Activated CD4-positive, alpha-beta T cell treated with anti-CD3 and anti-CD28 coated beads for 36 hours (primary cell): ENCODE data around the gene NAA25. TPM values are rescaled to one million over a fixed set of nuclear protein-coding genes. Genes with fewer than 3 reads are reported as not detected.

Source experiments
- ATAC-seq: fragments of 200-7000 bp; cut with Tn5 transposase; one replicate; pipeline ENCODE4 v1.10.0; 2021; ENCODE audit warnings: mild to moderate bottlenecking, moderate library complexity
- CTCF ChIA-PET: fragments of 350-600 bp; sonication (Branson Sonifier 250); formaldehyde crosslinking; loops from one replicate; lab custom pipeline; 2021; ENCODE audit warnings: antibody characterized with exemption; lab: Charles Lee
- POLR2A ChIA-PET: fragments of 350-600 bp; sonication (Branson Sonifier 250); formaldehyde crosslinking; loops from one replicate; lab custom pipeline; 2021; ENCODE audit warnings: antibody characterized with exemption, inconsistent platforms; lab: Charles Lee
- DNase-seq: peaks from one replicate; pipeline ENCODE4 v3.0.0-alpha.2; 2020
- H3K27ac Mint-ChIP-seq: one replicate; pipeline ENCODE4 v1.8.0; 2021; ENCODE audit warnings: mixed read lengths
- H3K27me3 Mint-ChIP-seq: one replicate; pipeline ENCODE4 v1.8.0; 2021; ENCODE audit warnings: mixed read lengths
- H3K36me3 Mint-ChIP-seq: one replicate; pipeline ENCODE4 v1.8.0; 2021; ENCODE audit warnings: low read depth, mixed read lengths
- H3K4me1 Mint-ChIP-seq: one replicate; pipeline ENCODE4 v1.8.0; 2021; ENCODE audit warnings: mixed read lengths
- H3K4me3 Mint-ChIP-seq: one replicate; pipeline ENCODE4 v1.8.0; 2021; ENCODE audit warnings: mild to moderate bottlenecking, moderate library complexity, mixed read lengths
- H3K9me3 Mint-ChIP-seq: one replicate; pipeline ENCODE4 v1.8.0; 2021; ENCODE audit warnings: low read depth, mixed read lengths
- intact Hi-C, 2 experiments: fragments of 100-400 bp; cut with DNase I in 1 of 2; cut with micrococcal nuclease in 1 of 2; formaldehyde crosslinking; loops; one replicate each; pipeline versions ENCODE4 v1.14.2 to v1.15.1; 2022 to 2024; cut with DNase I, micrococcal nuclease
- total RNA-seq, 2 experiments: library from RNA; stranded (reverse); gene quantifications; one replicate each; pipeline ENCODE4 v1.2.3, GENCODE V29; 2021

The NAA25 gene
- total RNA-seq, 2 experiments from 2014 or later: 50.9 to 58.5 TPM

GRCh38 chr12:112022241-112023016 is 86.2 kb downstream of the NAA25 start:
- no peaks in the 10 kb centered on the region for H3K27me3 Mint-ChIP-seq
- CTCF ChIA-PET: interaction anchor here (0.7 to 2.2 kb wide), 2 partner anchors 77 to 101 kb away, joined by 3 to 10 read pairs; no protein-coding TSS in a partner anchor
- DNase-seq (no peak), ATAC-seq (no peak)
- H3K36me3 Mint-ChIP-seq: peaks cover 45% of the 10 kb centered on the region
- H3K9me3 Mint-ChIP-seq: no peaks in the 10 kb centered on the region
- H3K27ac Mint-ChIP-seq: peak overlapping the region; percentile 10
- H3K4me1 Mint-ChIP-seq: peaks cover 46% of the 10 kb centered on the region
- H3K4me3 Mint-ChIP-seq: no peak overlapping the region
- intact Hi-C loops: no loop called here
- POLR2A ChIA-PET: interaction anchor here (1.1 to 1.7 kb wide), 2 partner anchors 8 to 12 kb away, joined by 3 to 9 read pairs; no protein-coding TSS in a partner anchor

- Mint-ChIP-seq H3K27ac (peak overlapping the region; percentile 15), H3K9me3 (peaks cover 2% of the 10 kb centered on the region), H3K4me1 (peaks cover 50% of the 10 kb centered on the region), H3K4me3 (no peak overlapping the region), H3K27me3 (no peaks in the 10 kb centered on the region), H3K36me3 (peaks cover 52% of the 10 kb centered on the region)
- ChIA-PET POLR2A (no interaction called here), CTCF (interaction anchor here (0.7 to 1.2 kb wide), 5 partner anchors 27 to 380 kb away, joined by 3 to 8 read pairs (median 4); no protein-coding TSS in a partner anchor)
- ATAC-seq (no peak), DNase-seq (no peak)
- intact Hi-C loops: no loop called here
Observed at GRCh38 chr12:112020947-112021457, 87.6 kb downstream of the NAA25 start.

GRCh38 chr12:112018571-112019237 is 89.9 kb downstream of the NAA25 start:
- ATAC-seq: no peak
- H3K4me1 Mint-ChIP-seq: peaks cover 59% of the 10 kb centered on the region
- no peak for DNase-seq
- H3K27me3 Mint-ChIP-seq: no peaks in the 10 kb centered on the region
- CTCF ChIA-PET: interaction anchor here (1.1 to 1.4 kb wide), 2 partner anchors 15 to 73 kb away, joined by 3 to 5 read pairs; no protein-coding TSS in a partner anchor
- intact Hi-C loops: no loop called here
- peak overlapping the region; percentile 69 for H3K27ac Mint-ChIP-seq
- peaks cover 51% of the 10 kb centered on the region for H3K36me3 Mint-ChIP-seq
- POLR2A ChIA-PET: no interaction called here
- H3K4me3 Mint-ChIP-seq: no peak overlapping the region
- peaks cover 6% of the 10 kb centered on the region for H3K9me3 Mint-ChIP-seq

GRCh38 chr12:112017041-112017440 is 91.5 kb downstream of the NAA25 start:
- Mint-ChIP-seq H3K4me1 (peaks cover 53% of the 10 kb centered on the region), H3K4me3 (no peak overlapping the region), H3K9me3 (peaks cover 6% of the 10 kb centered on the region), H3K27ac (peak overlapping the region; percentile 4), H3K27me3 (no peaks in the 10 kb centered on the region), H3K36me3 (peaks cover 42% of the 10 kb centered on the region)
- intact Hi-C loops: no loop called here
- ChIA-PET POLR2A (no interaction called here), CTCF (interaction anchor here (1.2 kb wide), 1 partner anchor 65 kb away, joined by 4 read pairs; no protein-coding TSS in a partner anchor)
- DNase-seq (no peak), ATAC-seq (no peak)

- POLR2A ChIA-PET: interaction anchor here (0.6 kb wide), 1 partner anchor 14 kb away, joined by 4 read pairs; no protein-coding TSS in a partner anchor
- Mint-ChIP-seq H3K4me1 (peaks cover 64% of the 10 kb centered on the region), H3K36me3 (peaks cover 48% of the 10 kb centered on the region), H3K9me3 (peaks cover 8% of the 10 kb centered on the region), H3K27ac (peak overlapping the region; percentile 75), H3K4me3 (no peak overlapping the region), H3K27me3 (no peaks in the 10 kb centered on the region)
- DNase-seq (no peak), ATAC-seq (no peak)
- intact Hi-C loops: loop anchor here in 1 of 2 experiments (2.0 kb wide), 1 partner anchor 173 kb away; the partner anchor contains the start of gene MAPKAPK5
- CTCF ChIA-PET: interaction anchor here (0.7 to 1.2 kb wide), 2 partner anchors 64 to 68 kb away, joined by 3 to 4 read pairs; no protein-coding TSS in a partner anchor
Observed at GRCh38 chr12:112015938-112016337, 92.6 kb downstream of the NAA25 start.

GRCh38 chr12:112013601-112014402 is 94.8 kb downstream of the NAA25 start:
- Mint-ChIP-seq H3K4me3 (peak overlapping the region; percentile 98), H3K9me3 (peaks cover 8% of the 10 kb centered on the region), H3K36me3 (peaks cover 51% of the 10 kb centered on the region), H3K27me3 (no peaks in the 10 kb centered on the region), H3K27ac (peak overlapping the region; percentile 91), H3K4me1 (peaks cover 61% of the 10 kb centered on the region)
- DNase-seq (peak; percentile 85), ATAC-seq (peak; percentile 55)
- intact Hi-C loops: loop anchor here (1.0 to 5.0 kb wide), 19 partner anchors 20 to 1547 kb away; partner anchors contain the start of genes MAPKAPK5 (in 2 of the 2), NAA25 (in 2 of the 2), TRAFD1 (in 2 of the 2) and ATXN2 (in 1 of the 2)
- ChIA-PET POLR2A (interaction anchor here (0.6 to 1.7 kb wide), 12 partner anchors 10 to 113 kb away, joined by 3 to 10 read pairs (median 4); partner anchors contain the start of genes NAA25 and TRAFD1), CTCF (interaction anchor here (0.6 to 2.1 kb wide), 23 partner anchors 9 to 957 kb away, joined by 3 to 18 read pairs (median 4); partner anchors contain the start of genes MAPKAPK5 and TRAFD1)

GRCh38 chr12:112012775-112013600 is 95.6 kb downstream of the NAA25 start, which contains the start of the genes ERP29 and TMEM116:
Gene ERP29, plus strand, starts transcription at chr12:112013426. Its CDS starts 40 bp downstream, at chr12:112013466.
Gene TMEM116, minus strand, starts transcription at chr12:112013165. Its CDS starts 7,895 bp downstream, at chr12:112005270.
- ATAC-seq (peak; percentile 80), DNase-seq (peak; percentile 100)
- Mint-ChIP-seq H3K27ac (peak within 1 kb of the TSS; percentile 99), H3K36me3 (peaks cover 45% of the 10 kb centered on the region), H3K4me1 (peaks cover 53% of the 10 kb centered on the region), H3K4me3 (peak within 1 kb of the TSS; percentile 98), H3K9me3 (peaks cover 8% of the 10 kb centered on the region), H3K27me3 (no peaks in the 10 kb centered on the region)
- intact Hi-C loops: loop anchor here (1.0 to 5.0 kb wide), 17 partner anchors 19 to 1546 kb away; partner anchors contain the start of genes NAA25 (in 2 of the 2), TRAFD1 (in 2 of the 2), ATXN2 (in 1 of the 2) and BRAP (in 1 of the 2)
- ChIA-PET POLR2A (interaction anchor here (0.7 to 1.7 kb wide), 6 partner anchors 10 to 433 kb away, joined by 3 to 6 read pairs (median 4); partner anchors contain the start of gene TRAFD1), CTCF (interaction anchor here (0.8 to 2.1 kb wide), 10 partner anchors 8 to 112 kb away, joined by 3 to 17 read pairs (median 5); partner anchors contain the start of gene TRAFD1)

- peaks cover 39% of the 10 kb centered on the region for H3K36me3 Mint-ChIP-seq
- H3K27ac Mint-ChIP-seq: peak overlapping the region; percentile 99
- peaks cover 8% of the 10 kb centered on the region for H3K9me3 Mint-ChIP-seq
- no peaks in the 10 kb centered on the region for H3K27me3 Mint-ChIP-seq
- H3K4me3 Mint-ChIP-seq: peak overlapping the region; percentile 98
- intact Hi-C loops: loop anchor here (2.0 to 5.0 kb wide), 4 partner anchors 96 to 1544 kb away; partner anchors contain the start of genes FAM216A (in 1 of the 2), GPN3 (in 1 of the 2), NAA25 (in 1 of the 2) and TRAFD1 (in 1 of the 2)
- no peak for ATAC-seq
- ChIA-PET CTCF (interaction anchor here (1.0 to 1.2 kb wide), 2 partner anchors 67 to 375 kb away, joined by 3 to 5 read pairs; no protein-coding TSS in a partner anchor), POLR2A (interaction anchor here (0.6 to 1.0 kb wide), 2 partner anchors 8 to 11 kb away, joined by 6 to 7 read pairs; no protein-coding TSS in a partner anchor)
- H3K4me1 Mint-ChIP-seq: peaks cover 52% of the 10 kb centered on the region
- no peak for DNase-seq
Observed at GRCh38 chr12:112011685-112012084, 96.9 kb downstream of the NAA25 start.
